Adrenal gland (tissue), 12 donors: ENCODE data around the gene SPEG. TPM values are rescaled to one million over a fixed set of nuclear protein-coding genes. Genes with fewer than 3 reads are reported as not detected.

Experiments
- DNase-seq, 7 donors: peaks; one replicate each; pipeline ENCODE4 v3.0.0-alpha.2; 2019 to 2020
- H3K27ac ChIP-seq, 5 donors: fragments of 200-600 bp; sonication (generic) in 4 of 5; 1 replicate in 3 of 5; 2 replicates in 2 of 5; pipeline versions ENCODE4 v1.5.1 to v1.8.0; 2016 to 2020; ENCODE audit warnings: mild to moderate bottlenecking in 1 of 5
- H3K27me3 ChIP-seq: fragments of 200-600 bp; 2 replicates; pipeline ENCODE4 v1.8.0; 2021
- H3K36me3 ChIP-seq, 2 donors: fragments of 200-600 bp; replicated peaks in 1 of 2; 1 replicate in 1 of 2; 2 replicates in 1 of 2; pipeline versions ENCODE4 v1.5.1 to v1.8.0; 2018 to 2022
- H3K4me1 ChIP-seq, 2 donors: fragments of 200-600 bp; replicated peaks in 1 of 2; 1 replicate in 1 of 2; 2 replicates in 1 of 2; pipeline versions ENCODE4 v1.5.1 to v1.8.0; 2018 to 2021
- H3K4me3 ChIP-seq, 4 donors: fragments of 200-600 bp; sonication (generic) in 3 of 4; one replicate each; pipeline ENCODE4 v1.5.1; 2016 to 2018
- H3K9me3 ChIP-seq, 3 donors: fragments of 200-600 bp; sonication (generic) in 1 of 3; replicated peaks in 1 of 3; 1 replicate in 2 of 3; 2 replicates in 1 of 3; pipeline versions ENCODE4 v1.5.1 to v1.8.0; 2016 to 2021
- POLR2A ChIP-seq, 2 donors: fragments of 450-650 bp; IDR thresholded peaks; one replicate each; pipeline ENCODE4 v1.6.1; 2017; ENCODE audit warnings: antibody characterized with exemption in 2 of 2, mild to moderate bottlenecking in 2 of 2, moderate library complexity in 1 of 2
- WGBS, 4 donors: extraction: QIAGEN DNeasy Blood & Tissue Kit in 2 of 4; methylation state at CpG; one replicate each; pipeline versions ENCODE4 v1.1.5 to v1.1.7; 2013 to 2017; 5-methylcytosine and 5-hydroxymethylcytosine counted together
- intact Hi-C, 2 donors: fragments of 100-400 bp; cut with DNase I; formaldehyde crosslinking; loops; one replicate each; pipeline versions ENCODE4 v1.14.1 to v1.15.0; 2022 to 2023
- polyA plus RNA-seq, 3 donors: library from polyadenylated mRNA; stranded (reverse); fragments of 200-250 nt in 2 of 3; fragments of 350-450 nt in 1 of 3; fragmentation: Illumina TruSeq in 1 of 3; extraction: RNeasy Lipid Tissue Mini Kit (QIAGEN cat#74804) in 1 of 3; gene quantifications; one replicate each; pipeline ENCODE4 v1.2.3, GENCODE V29; 2013 to 2014
- total RNA-seq, 9 donors: library from RNA; depleted of rRNA in 4 of 9; stranded (reverse); fragments of >200 nt in 4 of 9; fragments of 120-200 nt in 1 of 9; fragmentation: NEBNext Ultra II Directional in 1 of 9; extraction: Animal tissue kit (Norgen Biotek cat#: 25700) in 1 of 9; gene quantifications; one replicate each; pipeline versions ENCODE4 v1.1.0 to v1.2.4, GENCODE V29; 2013 to 2023
- TF ChIP-seq, protein P1 (sequence below), 6 experiments: fragments of 450-650 bp in 4 of 6; fragments of 200-600 bp in 2 of 6; sonication (generic) in 1 of 6; IDR thresholded peaks; 1 replicate in 5 of 6; 2 replicates in 1 of 6; pipeline versions ENCODE4 v1.5.1 to v1.8.0; 2016 to 2021; ENCODE audit warnings: antibody characterized with exemption in 6 of 6, mild to moderate bottlenecking in 2 of 6, moderate library complexity in 1 of 6
- donor health status: healthy with polysubstance abuse.
- donor health status: Bipolar disorder and iron deficiency.
- donor health status: DM: yes; HTN: yes; CAD: no.
- donor health status: DM: no; HTN: no; CAD: no.
- donor health status: DM: no; HTN: no; CAD: no.
- donor health status: DM: yes; HTN: yes; CAD: no.

SPEG gene
- total and polyA plus RNA-seq, 12 donors, result 0.66 to 178 (median 5.5) TPM

GRCh38 chr2:219408204-219408603 is 26.4 kb upstream of the SPEG start:
- no peak for DNase-seq
- H3K9me3 ChIP-seq, result no peaks in the 10 kb centered on the region
- H3K27me3 ChIP-seq, result no peaks in the 10 kb centered on the region
- intact Hi-C loops, result loop anchor here (10.0 kb wide), 1 partner anchor 67 kb away; no protein-coding TSS in a partner anchor
- TF ChIP-seq, protein P1, sequence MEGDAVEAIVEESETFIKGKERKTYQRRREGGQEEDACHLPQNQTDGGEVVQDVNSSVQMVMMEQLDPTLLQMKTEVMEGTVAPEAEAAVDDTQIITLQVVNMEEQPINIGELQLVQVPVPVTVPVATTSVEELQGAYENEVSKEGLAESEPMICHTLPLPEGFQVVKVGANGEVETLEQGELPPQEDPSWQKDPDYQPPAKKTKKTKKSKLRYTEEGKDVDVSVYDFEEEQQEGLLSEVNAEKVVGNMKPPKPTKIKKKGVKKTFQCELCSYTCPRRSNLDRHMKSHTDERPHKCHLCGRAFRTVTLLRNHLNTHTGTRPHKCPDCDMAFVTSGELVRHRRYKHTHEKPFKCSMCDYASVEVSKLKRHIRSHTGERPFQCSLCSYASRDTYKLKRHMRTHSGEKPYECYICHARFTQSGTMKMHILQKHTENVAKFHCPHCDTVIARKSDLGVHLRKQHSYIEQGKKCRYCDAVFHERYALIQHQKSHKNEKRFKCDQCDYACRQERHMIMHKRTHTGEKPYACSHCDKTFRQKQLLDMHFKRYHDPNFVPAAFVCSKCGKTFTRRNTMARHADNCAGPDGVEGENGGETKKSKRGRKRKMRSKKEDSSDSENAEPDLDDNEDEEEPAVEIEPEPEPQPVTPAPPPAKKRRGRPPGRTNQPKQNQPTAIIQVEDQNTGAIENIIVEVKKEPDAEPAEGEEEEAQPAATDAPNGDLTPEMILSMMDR (IDR thresholded peaks at IDR 0.05), result no peak
- no peak for TF ChIP-seq POLR2A (IDR thresholded peaks at IDR 0.05)
- 52 to 67% (median 64%) methylated on average over 5 of the region's 5 CpGs for WGBS, 4 donors
- H3K36me3 ChIP-seq, result no peaks in the 10 kb centered on the region
- H3K4me1 ChIP-seq, result no peaks in the 10 kb centered on the region
- H3K4me3 ChIP-seq, result no peak overlapping the region
- H3K27ac ChIP-seq, result no peak overlapping the region

GRCh38 chr2:219408631-219409030 is 26.0 kb upstream of the SPEG start:
- 57 to 68% (median 64%) methylated on average over 8 of the region's 8 CpGs for WGBS, 4 donors
- Histone ChIP-seq H3K27ac (no peak overlapping the region), H3K4me1 (no peaks in the 10 kb centered on the region), H3K4me3 (no peak overlapping the region), H3K9me3 (no peaks in the 10 kb centered on the region), H3K27me3 (no peaks in the 10 kb centered on the region), H3K36me3 (no peaks in the 10 kb centered on the region)
- intact Hi-C loops, result loop anchor here (10.0 kb wide), 1 partner anchor 66 kb away; no protein-coding TSS in a partner anchor
- DNase-seq, result no peak
- no peak for TF ChIP-seq POLR2A (IDR thresholded peaks at IDR 0.05)
- TF ChIP-seq, protein P1 (IDR thresholded peaks at IDR 0.05), result no peak

- no peaks in the 10 kb centered on the region for H3K4me1 ChIP-seq
- no peak for DNase-seq
- 90 to 98% (median 93%) methylated on average over 4 to 5 of the region's 5 CpGs for WGBS, 4 donors
- H3K27me3 ChIP-seq, result no peaks in the 10 kb centered on the region
- no peaks in the 10 kb centered on the region for H3K36me3 ChIP-seq
- H3K9me3 ChIP-seq, result no peaks in the 10 kb centered on the region
- intact Hi-C loops, result loop anchor here (10.0 kb wide), 1 partner anchor 65 kb away; no protein-coding TSS in a partner anchor
- H3K27ac ChIP-seq, result no peak overlapping the region
- TF ChIP-seq, protein P1 (IDR thresholded peaks at IDR 0.05), result no peak
- TF ChIP-seq POLR2A (IDR thresholded peaks at IDR 0.05), result no peak
- H3K4me3 ChIP-seq, result no peak overlapping the region
These were observed 25.0 kb upstream of the SPEG start for GRCh38 chr2:219409619-219410018.

GRCh38 chr2:219410390-219410789 is 24.3 kb upstream of the SPEG start:
- Histone ChIP-seq H3K4me3 (no peak overlapping the region), H3K4me1 (no peaks in the 10 kb centered on the region), H3K36me3 (no peaks in the 10 kb centered on the region), H3K27me3 (no peaks in the 10 kb centered on the region), H3K9me3 (no peaks in the 10 kb centered on the region), H3K27ac (no peak overlapping the region)
- WGBS, 4 donors, result 79 to 91% (median 86%) methylated on average over 5 to 8 of the region's 8 CpGs
- TF ChIP-seq, protein P1 (IDR thresholded peaks at IDR 0.05), result no peak
- TF ChIP-seq POLR2A (IDR thresholded peaks at IDR 0.05), result no peak
- intact Hi-C loops, result no loop called here
- DNase-seq, result no peak
